DND-41 (cell line): Measurements from ENCODE around the gene STRN3.
"Not testable (repeated sequence)": the region's sequence is repeated elsewhere in the genome, so short reads cannot be mapped to it uniquely, and the experiment has no call there.

Source experiments
- CTCF ChIP-seq: IDR thresholded peaks from 2 replicates; pipeline ENCODE4 v1.5.1; 2012; ENCODE audit warnings: borderline replicate concordance, low read length, moderate library complexity, mild to moderate bottlenecking; ENCODE audit not compliant: poor library complexity, severe bottlenecking; ENCODE audit errors: extremely low read depth
- EZH2 ChIP-seq: IDR thresholded peaks from 3 replicates; pipeline ENCODE4 v1.6.1; 2012; ENCODE audit warnings: borderline replicate concordance, low read depth, mild to moderate bottlenecking, moderate library complexity, low read length, inconsistent platforms; ENCODE audit not compliant: severe bottlenecking

- TF ChIP-seq CTCF, EZH2: not testable (repeated sequence)
These were observed 56.4 kb downstream of the STRN3 start for GRCh38 chr14:30969796-30970195.
